GM19043 (cell line): ENCODE measurements around the gene H6PD.

ENCODE experiments used
- ATAC-seq: cut with Tn5 transposase; IDR thresholded peaks from one replicate; pipeline ENCODE4 v1.9.1; 2021; ENCODE audit warnings: low read depth; ENCODE audit not compliant: unreplicated experiment

The H6PD gene

GRCh38 chr1:9273177-9273576, 38.6 kb downstream of the H6PD start:
- ATAC-seq = no peak

GRCh38 chr1:9275161-9275560, 40.6 kb downstream of the H6PD start:
- no peak for ATAC-seq

GRCh38 chr1:9275567-9276034, 41.0 kb downstream of the H6PD start:
- no peak for ATAC-seq

- ATAC-seq = no peak
Observed at GRCh38 chr1:9278116-9278515, 43.5 kb downstream of the H6PD start.

GRCh38 chr1:9278585-9279153, 44.1 kb downstream of the H6PD start:
- ATAC-seq = no peak

- no peak for ATAC-seq
Observed at GRCh38 chr1:9279172-9279840, 44.7 kb downstream of the H6PD start.

- ATAC-seq = no peak
Observed at GRCh38 chr1:9280015-9280860, 45.7 kb downstream of the H6PD start.

GRCh38 chr1:9281071-9281827, 46.7 kb downstream of the H6PD start:
- ATAC-seq = no peak

- ATAC-seq = no peak
Observed at GRCh38 chr1:9281908-9282695, 47.5 kb downstream of the H6PD start.

GRCh38 chr1:9282696-9282955, 48.1 kb downstream of the H6PD start:
- no peak for ATAC-seq

GRCh38 chr1:9284061-9284460, 49.5 kb downstream of the H6PD start:
- ATAC-seq = no peak

- ATAC-seq = no peak
Observed at GRCh38 chr1:9286556-9286955, 52.0 kb downstream of the H6PD start.

- no peak for ATAC-seq
Observed at GRCh38 chr1:9289090-9289534, 54.5 kb downstream of the H6PD start.

- no peak for ATAC-seq
Observed at GRCh38 chr1:9289711-9290485, 55.3 kb downstream of the H6PD start.

- ATAC-seq = no peak
Observed at GRCh38 chr1:9291914-9292360, 57.4 kb downstream of the H6PD start.

GRCh38 chr1:9292361-9293240, 58.0 kb downstream of the H6PD start, which contains the start of gene SPSB1:
Gene SPSB1 (plus strand): TSS chr1:9292894. CDS start chr1:9355892, 62,998 bp downstream.
- ATAC-seq = no peak

- no peak for ATAC-seq
Observed at GRCh38 chr1:9293241-9293532, 58.6 kb downstream of the H6PD start.

- no peak for ATAC-seq
Observed at GRCh38 chr1:9293533-9294404, 59.2 kb downstream of the H6PD start.
